Activated CD4-positive, alpha-beta T cell treated with anti-CD3 and anti-CD28 coated beads, Interleukin-2, amount 10 ng/mL, durations not matched to agents 7 days and 5 days (primary cell): Measurements from ENCODE around the gene FBXO40. TPM values are rescaled to one million over a fixed set of nuclear protein-coding genes. Genes with fewer than 3 reads are reported as not detected.

Experiments
- CTCF ChIA-PET: fragments of 350-600 bp; sonication (Branson Sonifier 250); formaldehyde crosslinking; loops from one replicate; lab custom pipeline; 2021; ENCODE audit warnings: antibody characterized with exemption; lab: Charles Lee
- POLR2A ChIA-PET: fragments of 350-600 bp; sonication (Branson Sonifier 250); formaldehyde crosslinking; loops from one replicate; lab custom pipeline; 2021; ENCODE audit warnings: antibody characterized with exemption; lab: Charles Lee
- DNase-seq: peaks from one replicate; pipeline ENCODE4 v3.0.0-alpha.2; 2020
- H3K27ac Mint-ChIP-seq: one replicate; pipeline ENCODE4 v1.8.0; 2021; ENCODE audit warnings: mild to moderate bottlenecking, moderate library complexity, mixed read lengths
- H3K27me3 Mint-ChIP-seq: one replicate; pipeline ENCODE4 v1.8.0; 2021; ENCODE audit warnings: mixed read lengths
- H3K36me3 Mint-ChIP-seq: one replicate; pipeline ENCODE4 v1.8.0; 2021; ENCODE audit warnings: low read depth, mixed read lengths
- H3K4me1 Mint-ChIP-seq: one replicate; pipeline ENCODE4 v1.8.0; 2021; ENCODE audit warnings: mixed read lengths
- H3K4me3 Mint-ChIP-seq: one replicate; pipeline ENCODE4 v1.8.0; 2021; ENCODE audit warnings: mild to moderate bottlenecking, moderate library complexity, mixed read lengths
- H3K9me3 Mint-ChIP-seq: one replicate; pipeline ENCODE4 v1.8.0; 2021; ENCODE audit warnings: mixed read lengths
- total RNA-seq, 2 experiments: library from RNA; stranded (reverse); gene quantifications; one replicate each; pipeline ENCODE4 v1.2.3, GENCODE V29; 2021

FBXO40 gene
- total RNA-seq, 2 experiments from 2014 or later, result not detected

DNA sequence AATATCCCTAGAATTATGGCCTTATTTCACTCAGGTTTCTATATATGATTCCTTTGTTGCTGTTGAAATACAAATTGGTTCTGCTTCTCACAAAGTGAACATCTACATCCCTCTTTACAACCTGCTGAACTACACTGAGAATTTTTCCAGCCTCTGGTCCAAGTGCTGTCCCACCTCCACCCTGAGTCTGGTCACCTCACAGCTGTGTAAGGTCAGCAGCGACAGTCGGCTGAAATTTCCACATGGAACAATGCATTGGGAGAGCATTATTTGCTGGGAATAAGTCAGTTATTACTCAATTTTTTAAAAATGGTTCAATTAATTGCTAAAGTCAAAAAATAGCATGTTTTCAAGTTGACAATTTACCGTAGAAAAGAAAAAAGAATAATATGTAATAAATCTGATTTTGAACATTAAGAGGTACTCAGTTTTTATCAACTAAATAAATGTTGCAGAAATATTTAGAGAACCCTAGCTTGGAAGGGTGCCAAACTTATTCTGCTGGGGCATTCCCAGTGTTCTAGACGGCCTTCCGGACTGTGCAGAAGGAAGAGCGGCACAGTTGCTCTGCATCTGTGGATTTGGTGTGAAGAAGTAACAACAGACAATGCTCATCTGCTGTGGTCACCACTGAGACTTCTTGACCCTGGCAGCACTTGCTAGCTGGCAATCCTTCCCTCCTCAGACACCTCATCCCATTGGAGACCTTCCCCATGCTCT, 65.7 kb downstream of the FBXO40 start:
- Mint-ChIP-seq H3K4me3 (peak overlapping the region; percentile 86), H3K27ac (peak overlapping the region; percentile 99), H3K27me3 (no peaks in the 10 kb centered on the region), H3K4me1 (peaks cover 64% of the 10 kb centered on the region), H3K9me3 (peaks cover 4% of the 10 kb centered on the region), H3K36me3 (peaks cover 82% of the 10 kb centered on the region)
- POLR2A ChIA-PET, result interaction anchor here (0.6 kb wide), 1 partner anchor 86 kb away, joined by 3 read pairs; no protein-coding TSS in a partner anchor
- CTCF ChIA-PET, result interaction anchor here (0.5 to 2.3 kb wide), 2 partner anchors 20 to 59 kb away, joined by 4 to 10 read pairs; no protein-coding TSS in a partner anchor
- no peak for DNase-seq

DNA sequence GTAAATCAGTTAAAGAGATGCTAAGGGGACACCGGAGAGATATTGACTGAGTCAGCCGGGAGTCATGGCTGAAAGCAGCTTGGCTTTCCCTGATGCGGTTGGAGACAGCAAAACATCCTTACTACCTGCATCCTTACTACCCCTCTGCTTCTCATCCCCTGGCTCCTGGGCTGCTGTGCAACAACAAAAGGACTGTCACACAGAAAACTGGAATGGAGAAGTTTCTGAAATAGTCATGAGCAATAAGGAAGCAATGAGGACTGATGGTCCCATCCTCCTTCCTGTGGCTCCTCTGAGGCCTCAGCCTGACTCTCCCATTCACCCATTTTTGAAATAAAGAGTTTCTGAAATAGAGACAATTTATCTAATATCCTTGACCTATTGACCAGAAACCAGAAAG, 66.4 kb downstream of the FBXO40 start:
- POLR2A ChIA-PET, result interaction anchor here (0.6 kb wide), 1 partner anchor 85 kb away, joined by 3 read pairs; no protein-coding TSS in a partner anchor
- peaks cover 58% of the 10 kb centered on the region for H3K4me1 Mint-ChIP-seq
- peaks cover 4% of the 10 kb centered on the region for H3K9me3 Mint-ChIP-seq
- no peaks in the 10 kb centered on the region for H3K27me3 Mint-ChIP-seq
- DNase-seq, result no peak
- CTCF ChIA-PET, result interaction anchor here (0.6 to 2.3 kb wide), 4 partner anchors 9 to 65 kb away, joined by 3 to 10 read pairs (median 3); no protein-coding TSS in a partner anchor
- H3K36me3 Mint-ChIP-seq, result peaks cover 84% of the 10 kb centered on the region
- peak overlapping the region; percentile 99 for H3K27ac Mint-ChIP-seq
- H3K4me3 Mint-ChIP-seq, result peak overlapping the region; percentile 86

DNA sequence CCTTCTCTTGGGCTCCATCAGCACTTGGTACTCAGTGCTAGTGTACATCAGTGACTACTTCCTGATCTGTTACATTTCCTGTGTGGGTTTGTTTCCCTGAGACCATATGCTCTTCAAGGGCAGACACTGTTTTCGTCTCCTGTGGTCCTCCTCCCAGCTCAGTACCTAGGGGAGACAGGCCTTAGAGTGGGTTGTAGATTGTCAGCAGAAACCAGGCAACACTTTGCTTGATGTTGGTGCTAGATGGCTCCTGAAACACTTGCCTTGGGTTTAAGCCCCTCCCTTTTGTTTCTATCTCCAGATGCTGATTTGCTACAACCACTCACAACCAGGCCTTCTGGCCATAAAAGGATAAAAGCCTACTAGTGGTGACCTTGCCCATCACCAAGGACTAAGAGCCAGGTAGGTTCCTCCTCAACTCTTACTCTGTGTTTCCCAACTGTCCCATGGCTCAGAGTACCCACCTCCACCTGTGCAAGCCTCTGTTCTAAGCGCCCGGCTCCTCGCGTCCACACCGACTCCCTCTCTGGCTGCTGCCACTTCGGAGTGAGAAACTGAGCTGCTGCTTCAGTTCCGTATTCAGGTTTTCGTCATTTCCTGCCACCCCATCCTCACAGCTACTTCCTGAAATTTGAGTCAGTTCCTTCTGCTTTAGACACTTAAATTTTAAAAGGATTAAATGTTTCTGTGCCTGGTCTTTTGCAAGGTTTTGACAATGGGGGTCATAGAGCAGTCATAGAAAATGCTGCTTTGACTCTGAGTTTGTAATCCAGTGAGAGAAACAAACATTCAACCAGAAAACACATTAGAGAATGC, 67.4 kb downstream of the FBXO40 start, which contains the start of gene HCLS1:
Gene HCLS1 (minus strand): TSS at position 548 of the 816 bp plus-strand sequence. CDS start 2,556 bp downstream, outside the sequence.
- ChIA-PET POLR2A (interaction anchor here (0.6 to 1.0 kb wide), 4 partner anchors 30 to 857 kb away, joined by 3 to 5 read pairs (median 3); partner anchors contain the start of gene POLQ), CTCF (interaction anchor here (0.6 to 2.3 kb wide), 12 partner anchors 9 to 118 kb away, joined by 3 to 10 read pairs (median 3); no protein-coding TSS in a partner anchor)
- peak; percentile 84 for DNase-seq
- H3K27me3 Mint-ChIP-seq, result no peaks in the 10 kb centered on the region
- peak within 1 kb of the TSS; percentile 99 for H3K27ac Mint-ChIP-seq
- H3K4me3 Mint-ChIP-seq, result peak within 1 kb of the TSS; percentile 86
- H3K4me1 Mint-ChIP-seq, result peaks cover 52% of the 10 kb centered on the region
- H3K36me3 Mint-ChIP-seq, result peaks cover 80% of the 10 kb centered on the region
- peaks cover 4% of the 10 kb centered on the region for H3K9me3 Mint-ChIP-seq

DNA sequence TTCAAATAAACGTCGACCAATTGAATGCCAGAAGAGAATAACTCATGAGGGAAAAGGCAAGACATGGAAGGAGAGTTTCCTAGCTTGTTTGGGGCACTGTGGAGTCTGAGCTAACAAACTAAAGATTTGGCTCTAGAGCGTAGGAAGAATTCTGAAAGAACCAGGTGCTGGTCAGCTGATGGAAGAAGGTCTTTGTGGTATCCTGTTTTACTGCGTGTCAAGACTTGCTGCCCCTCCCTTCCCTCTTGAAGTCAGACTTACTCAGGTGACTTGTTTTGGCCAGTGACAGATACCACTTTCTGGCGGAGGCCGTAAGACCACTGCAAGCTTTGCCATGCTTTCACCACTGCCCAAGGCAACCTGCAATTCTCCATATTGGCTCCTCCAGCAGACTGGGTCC, 68.2 kb downstream of the FBXO40 start:
- Mint-ChIP-seq H3K36me3 (peaks cover 81% of the 10 kb centered on the region), H3K9me3 (peaks cover 4% of the 10 kb centered on the region), H3K4me3 (peak overlapping the region; percentile 86), H3K4me1 (peaks cover 47% of the 10 kb centered on the region), H3K27ac (peak overlapping the region; percentile 99), H3K27me3 (no peaks in the 10 kb centered on the region)
- CTCF ChIA-PET, result interaction anchor here (0.6 to 2.3 kb wide), 9 partner anchors 8 to 119 kb away, joined by 3 to 10 read pairs (median 3); no protein-coding TSS in a partner anchor
- no peak for DNase-seq
- POLR2A ChIA-PET, result interaction anchor here (0.6 to 1.0 kb wide), 3 partner anchors 29 to 405 kb away, joined by 3 to 5 read pairs (median 3); partner anchors contain the start of gene POLQ

DNA sequence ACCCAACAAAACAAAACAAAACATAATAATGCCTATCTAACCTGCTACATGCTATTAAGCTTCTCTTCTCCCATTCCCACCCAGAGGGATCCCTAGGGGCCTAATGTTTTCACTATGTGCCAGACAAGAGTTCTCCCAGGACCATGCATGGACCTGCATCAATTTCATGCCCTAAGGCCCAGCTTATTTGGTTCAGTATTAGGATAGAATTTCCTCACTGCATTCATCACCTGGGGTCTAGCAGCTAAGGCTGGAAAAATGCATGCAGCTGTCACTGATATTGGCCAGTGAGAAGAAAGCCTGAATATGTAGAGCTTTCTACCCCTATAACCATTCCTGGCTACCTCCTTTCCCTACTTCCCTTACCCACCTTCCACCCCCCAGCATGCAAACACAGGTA, 69.6 kb downstream of the FBXO40 start:
- Mint-ChIP-seq H3K4me1 (peaks cover 35% of the 10 kb centered on the region), H3K4me3 (no peak overlapping the region), H3K27me3 (no peaks in the 10 kb centered on the region), H3K9me3 (peaks cover 4% of the 10 kb centered on the region), H3K36me3 (peaks cover 75% of the 10 kb centered on the region), H3K27ac (no peak overlapping the region)
- ChIA-PET POLR2A (no interaction called here), CTCF (interaction anchor here (0.9 to 2.2 kb wide), 6 partner anchors 7 to 112 kb away, joined by 3 to 9 read pairs (median 3); no protein-coding TSS in a partner anchor)
- DNase-seq, result no peak

DNA sequence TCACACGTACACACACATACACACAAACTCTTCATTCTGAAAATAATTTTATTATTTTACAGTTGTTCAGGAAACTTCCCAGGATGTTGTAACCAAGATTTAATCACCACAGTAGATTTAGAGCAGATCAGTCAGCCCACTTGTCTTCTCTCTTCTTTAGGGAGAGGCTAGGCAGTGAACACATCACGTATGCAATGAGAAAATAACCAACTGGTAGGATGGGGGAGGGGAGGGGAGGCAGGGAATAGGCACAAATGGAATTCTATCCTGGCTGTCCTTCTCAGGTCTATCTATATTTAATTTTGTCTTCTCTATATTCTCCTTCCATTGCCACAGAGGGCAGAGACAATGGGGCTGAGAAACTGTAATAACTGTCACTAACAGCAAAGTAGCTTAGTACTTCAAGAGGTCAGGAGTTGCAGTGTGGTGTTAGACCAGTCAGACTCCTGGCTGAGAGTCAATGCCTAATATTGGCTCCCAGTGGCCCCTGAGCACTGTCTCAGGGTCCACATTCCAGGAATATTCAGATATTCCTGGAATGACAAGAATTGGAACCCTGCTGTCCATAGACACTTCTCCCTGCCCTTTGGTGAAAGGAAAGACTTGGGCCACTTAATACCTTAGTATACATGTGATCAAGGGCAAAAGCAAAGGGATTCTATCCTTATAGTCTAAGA, 70.1 kb downstream of the FBXO40 start:
- Mint-ChIP-seq H3K4me3 (no peak overlapping the region), H3K27ac (no peak overlapping the region), H3K9me3 (peaks cover 4% of the 10 kb centered on the region), H3K4me1 (peaks cover 29% of the 10 kb centered on the region), H3K36me3 (peaks cover 72% of the 10 kb centered on the region), H3K27me3 (no peaks in the 10 kb centered on the region)
- ChIA-PET CTCF (interaction anchor here (1.1 to 1.3 kb wide), 3 partner anchors 11 to 112 kb away, joined by 3 read pairs; no protein-coding TSS in a partner anchor), POLR2A (no interaction called here)
- no peak for DNase-seq

DNA sequence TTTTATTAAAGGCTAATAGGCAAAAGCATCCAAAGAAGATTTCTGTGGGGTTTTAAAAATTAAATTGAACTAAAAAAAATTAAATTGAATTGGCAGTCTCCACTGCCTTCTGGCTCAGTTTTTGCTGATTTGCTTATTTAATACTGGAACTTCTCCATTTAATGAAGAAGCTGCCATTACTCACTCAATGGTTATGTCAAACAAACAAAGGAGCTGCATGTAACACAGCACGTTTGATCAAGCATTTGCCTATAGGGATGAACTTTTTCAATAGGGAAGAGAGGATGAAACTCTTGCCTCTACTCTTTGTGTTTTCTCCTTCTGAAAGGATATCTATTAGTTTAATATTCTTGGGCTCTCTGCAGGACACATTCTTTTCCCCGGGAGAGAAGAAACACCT, 72.3 kb downstream of the FBXO40 start:
- Mint-ChIP-seq H3K36me3 (peaks cover 60% of the 10 kb centered on the region), H3K4me1 (peaks cover 12% of the 10 kb centered on the region), H3K27ac (no peak overlapping the region), H3K4me3 (no peak overlapping the region), H3K27me3 (no peaks in the 10 kb centered on the region), H3K9me3 (peaks cover 4% of the 10 kb centered on the region)
- no peak for DNase-seq
- ChIA-PET CTCF (interaction anchor here (1.0 to 1.4 kb wide), 3 partner anchors 9 to 22 kb away, joined by 3 to 7 read pairs (median 3); no protein-coding TSS in a partner anchor), POLR2A (no interaction called here)

DNA sequence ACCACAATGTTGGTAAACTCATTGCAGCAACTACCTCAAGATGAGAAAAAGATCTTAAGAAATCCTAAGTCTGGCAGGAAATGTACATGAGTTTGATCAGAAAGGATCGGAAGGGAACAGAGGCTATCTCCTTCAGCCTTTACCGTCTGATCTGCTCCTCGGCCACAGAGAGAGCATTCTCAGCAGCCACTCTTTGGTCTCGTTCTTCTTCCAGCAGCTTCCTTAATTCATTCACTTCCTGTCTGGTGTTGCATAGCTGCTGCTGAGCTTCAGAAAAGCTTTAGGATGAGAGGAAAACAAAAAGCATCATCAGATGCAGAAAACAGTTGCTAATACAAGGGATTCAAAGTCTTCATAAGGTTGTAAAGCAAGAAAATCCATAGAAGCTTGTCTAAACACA, 74.2 kb downstream of the FBXO40 start:
- H3K9me3 Mint-ChIP-seq, result no peaks in the 10 kb centered on the region
- CTCF ChIA-PET, result interaction anchor here (0.9 to 1.3 kb wide), 3 partner anchors 10 to 13 kb away, joined by 3 to 4 read pairs (median 3); no protein-coding TSS in a partner anchor
- H3K27ac Mint-ChIP-seq, result no peak overlapping the region
- POLR2A ChIA-PET, result no interaction called here
- H3K4me3 Mint-ChIP-seq, result no peak overlapping the region
- no peaks in the 10 kb centered on the region for H3K4me1 Mint-ChIP-seq
- DNase-seq, result no peak
- peaks cover 56% of the 10 kb centered on the region for H3K36me3 Mint-ChIP-seq
- H3K27me3 Mint-ChIP-seq, result no peaks in the 10 kb centered on the region

DNA sequence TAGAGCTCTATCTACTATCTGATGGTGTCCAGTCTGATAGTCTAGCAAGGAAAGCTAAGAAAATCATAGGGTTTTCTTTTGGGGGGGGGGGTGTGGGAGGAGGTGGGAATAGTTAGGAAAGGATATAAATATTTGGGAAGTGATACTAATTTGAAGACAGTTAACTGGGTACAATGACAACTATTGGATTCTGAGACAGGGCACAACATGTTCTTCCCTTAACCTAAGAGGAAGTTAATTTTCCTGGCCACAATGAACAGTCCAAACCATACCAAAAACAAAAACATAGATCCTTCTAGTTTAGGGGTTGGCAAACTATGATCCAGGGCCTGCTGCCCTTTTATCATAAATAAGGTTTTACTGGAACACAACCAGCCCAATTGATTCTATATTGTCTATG, 77.5 kb downstream of the FBXO40 start:
- POLR2A ChIA-PET, result no interaction called here
- H3K27me3 Mint-ChIP-seq, result no peaks in the 10 kb centered on the region
- H3K9me3 Mint-ChIP-seq, result no peaks in the 10 kb centered on the region
- CTCF ChIA-PET, result interaction anchor here (0.6 to 2.2 kb wide), 4 partner anchors 9 to 123 kb away, joined by 3 to 9 read pairs (median 6); partner anchors contain the start of gene HCLS1
- H3K4me1 Mint-ChIP-seq, result no peaks in the 10 kb centered on the region
- no peak for DNase-seq
- H3K36me3 Mint-ChIP-seq, result peaks cover 52% of the 10 kb centered on the region
- H3K27ac Mint-ChIP-seq, result no peak overlapping the region
- no peak overlapping the region for H3K4me3 Mint-ChIP-seq

DNA sequence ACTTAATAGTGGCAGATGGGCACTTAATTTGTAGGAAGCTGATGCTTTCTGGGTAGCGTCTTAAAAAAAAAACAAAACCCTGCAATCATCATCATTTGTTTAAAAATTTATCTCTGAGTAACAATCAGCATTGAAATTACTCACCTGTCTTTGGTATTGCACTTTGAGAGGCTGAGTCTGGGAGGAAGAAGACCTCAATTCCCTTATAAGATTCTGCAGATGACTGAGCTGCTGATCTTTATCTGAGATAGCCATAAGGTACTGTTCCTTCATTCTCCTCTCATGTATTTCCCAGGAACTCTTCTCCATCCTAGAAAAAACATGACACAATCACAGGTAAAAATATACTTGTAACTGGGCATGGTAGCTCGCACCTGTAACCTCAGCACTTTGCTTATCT, 84.0 kb downstream of the FBXO40 start:
- POLR2A ChIA-PET, result no interaction called here
- DNase-seq, result no peak
- H3K9me3 Mint-ChIP-seq, result no peaks in the 10 kb centered on the region
- no peaks in the 10 kb centered on the region for H3K4me1 Mint-ChIP-seq
- H3K27ac Mint-ChIP-seq, result no peak overlapping the region
- peaks cover 62% of the 10 kb centered on the region for H3K36me3 Mint-ChIP-seq
- no peak overlapping the region for H3K4me3 Mint-ChIP-seq
- CTCF ChIA-PET, result interaction anchor here (1.1 to 2.8 kb wide), 3 partner anchors 10 to 17 kb away, joined by 3 to 10 read pairs (median 6); partner anchors contain the start of gene HCLS1
- no peaks in the 10 kb centered on the region for H3K27me3 Mint-ChIP-seq
